Panc1 (cell line): ENCODE data around the gene GNPTG. TPM values are rescaled to one million over a fixed set of nuclear protein-coding genes. Genes with fewer than 3 reads are reported as not detected.

Experiments
- ATAC-seq: fragments of 200-7000 bp; cut with Tn5 transposase; 2 replicates; pipeline ENCODE4 v1.9.1; 2020; ENCODE audit warnings: mild to moderate bottlenecking, moderate library complexity
- BruUV-seq: library from RNA; stranded (reverse); fragments of 400-500 nt; replicated peaks from 2 replicates; lab custom pipeline; 2021; lab: Mats Ljungman, UMichigan
- CTCF ChIA-PET: fragments of 300-600 bp; sonication (Branson Sonifier 250); formaldehyde crosslinking; loops from one replicate; lab custom pipeline; 2022; ENCODE audit warnings: antibody characterized with exemption; lab: Charles Lee
- POLR2A ChIA-PET: fragments of 300-600 bp; sonication (Branson Sonifier 250); formaldehyde crosslinking; loops from one replicate; lab custom pipeline; 2022; ENCODE audit warnings: antibody characterized with exemption; lab: Charles Lee
- DNase-seq: peaks from one replicate; pipeline ENCODE4 v3.0.0-alpha.2; 2010; ENCODE audit warnings: low read depth, low spot score
- H3K27ac ChIP-seq: 2 replicates; pipeline ENCODE4 v1.5.1; 2011; ENCODE audit warnings: mild to moderate bottlenecking, low read length, inconsistent platforms
- H3K27me3 ChIP-seq: fragments of 200-500 bp; sonication (Bioruptor generic); 2 replicates; pipeline ENCODE4 v1.6.0; 2014; ENCODE audit warnings: low read length, inconsistent platforms; ENCODE audit not compliant: control insufficient read depth, insufficient read depth
- H3K36me3 ChIP-seq: fragments of 200-500 bp; sonication (Bioruptor generic); 2 replicates; pipeline ENCODE4 v1.5.1; 2014; ENCODE audit warnings: inconsistent platforms, mild to moderate bottlenecking, low read length, moderate library complexity; ENCODE audit not compliant: control insufficient read depth, insufficient read depth
- H3K4me1 ChIP-seq: 2 replicates; pipeline ENCODE4 v1.5.1; 2011; ENCODE audit warnings: inconsistent platforms, mild to moderate bottlenecking, low read length, moderate library complexity; ENCODE audit not compliant: control insufficient read depth, insufficient read depth
- H3K4me3 ChIP-seq, 2 experiments: 2 replicates each; pipeline ENCODE4 v1.5.1; 2011 to 2012; ENCODE audit warnings: low read depth in 2 of 2, low read length in 2 of 2, mild to moderate bottlenecking in 2 of 2, inconsistent platforms in 1 of 2, moderate library complexity in 1 of 2
- H3K9me3 ChIP-seq: fragments of 200-500 bp; sonication (Bioruptor generic); 2 replicates; pipeline ENCODE4 v1.5.1; 2014; ENCODE audit warnings: low read depth, mild to moderate bottlenecking, inconsistent platforms, low read length, moderate library complexity; ENCODE audit not compliant: control insufficient read depth, insufficient read depth
- POLR2AphosphoS5 ChIP-seq: IDR thresholded peaks from 2 replicates; pipeline ENCODE4 v1.6.1; 2012; ENCODE audit warnings: mild to moderate bottlenecking, low read depth, low read length, moderate library complexity
- SIN3A ChIP-seq: IDR thresholded peaks from 2 replicates; pipeline ENCODE4 v1.6.1; 2012; ENCODE audit warnings: low read depth, mild to moderate bottlenecking, low read length, moderate library complexity, borderline replicate concordance; ENCODE audit not compliant: insufficient read depth
- TCF7L2 ChIP-seq: IDR thresholded peaks from 2 replicates; pipeline ENCODE4 v1.6.1; 2011; ENCODE audit warnings: mild to moderate bottlenecking, low read depth, low read length, inconsistent platforms
- in situ Hi-C: cut with HindIII; loops from 2 replicates; pipeline ENCODE4 v1.10.0; 2016; ENCODE audit warnings: low sequenced_read_pairs, low pct_unique_long_range_greater_than_20kb
- intact Hi-C: fragments of 100-400 bp; cut with micrococcal nuclease; formaldehyde crosslinking; loops from one replicate; pipeline ENCODE4 v1.10.0; 2022; ENCODE audit not compliant: unreplicated experiment
- total RNA-seq: library from RNA; stranded (reverse); gene quantifications from one replicate; pipeline ENCODE4 v1.2.1, GENCODE V29; 2021; ENCODE audit not compliant: unreplicated experiment
- TF ChIP-seq, protein P1 (sequence below): fragments of 450-650 bp; IDR thresholded peaks from 2 replicates; pipeline ENCODE4 v1.5.1; 2017; ENCODE audit warnings: mild to moderate bottlenecking
- TF ChIP-seq, protein P2 (sequence below), 2 experiments: IDR thresholded peaks; 2 replicates each; pipeline ENCODE4 v1.6.1; 2011 to 2012; ENCODE audit warnings: low read depth in 2 of 2, control low read depth in 1 of 2, low read length in 1 of 2, mild to moderate bottlenecking in 1 of 2, moderate library complexity in 1 of 2; ENCODE audit not compliant: insufficient read depth in 1 of 2

GNPTG gene
- total RNA-seq, 1 experiment from 2014 or later: 62.5 TPM

DNA sequence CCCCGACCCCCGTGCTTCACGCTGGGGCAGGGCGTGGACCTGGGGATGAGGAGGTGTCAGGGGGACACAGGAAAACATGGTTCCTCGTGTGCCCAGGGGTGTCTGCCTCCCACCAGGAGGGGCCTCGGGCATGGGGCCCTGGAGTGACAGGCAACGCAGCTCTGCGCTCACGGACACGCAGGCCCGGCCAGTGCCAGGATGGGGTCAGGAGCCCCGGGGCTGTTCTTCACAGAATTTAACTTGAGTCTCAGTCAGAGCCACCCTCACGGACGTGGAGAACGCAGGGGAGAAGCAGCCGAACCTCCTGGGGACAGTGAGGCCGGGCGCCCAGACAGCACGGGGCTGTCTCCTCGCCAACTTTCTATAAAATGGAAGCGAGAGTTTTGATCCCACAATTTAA is 46.0 kb downstream of the GNPTG start:
- ATAC-seq: no peak
- no peak overlapping the region for H3K4me3 ChIP-seq
- H3K36me3 ChIP-seq: no peaks in the 10 kb centered on the region
- POLR2A ChIA-PET: no interaction called here
- BruUV-seq: no TSS peak
- no peaks in the 10 kb centered on the region for H3K4me1 ChIP-seq
- no peaks in the 10 kb centered on the region for H3K27me3 ChIP-seq
- intact Hi-C loops: no loop called here
- no peak for DNase-seq
- H3K27ac ChIP-seq: no peak overlapping the region
- H3K9me3 ChIP-seq: no peaks in the 10 kb centered on the region
- CTCF ChIA-PET: no interaction called here
- TF ChIP-seq SIN3A: no peak
- TF ChIP-seq, protein P1, sequence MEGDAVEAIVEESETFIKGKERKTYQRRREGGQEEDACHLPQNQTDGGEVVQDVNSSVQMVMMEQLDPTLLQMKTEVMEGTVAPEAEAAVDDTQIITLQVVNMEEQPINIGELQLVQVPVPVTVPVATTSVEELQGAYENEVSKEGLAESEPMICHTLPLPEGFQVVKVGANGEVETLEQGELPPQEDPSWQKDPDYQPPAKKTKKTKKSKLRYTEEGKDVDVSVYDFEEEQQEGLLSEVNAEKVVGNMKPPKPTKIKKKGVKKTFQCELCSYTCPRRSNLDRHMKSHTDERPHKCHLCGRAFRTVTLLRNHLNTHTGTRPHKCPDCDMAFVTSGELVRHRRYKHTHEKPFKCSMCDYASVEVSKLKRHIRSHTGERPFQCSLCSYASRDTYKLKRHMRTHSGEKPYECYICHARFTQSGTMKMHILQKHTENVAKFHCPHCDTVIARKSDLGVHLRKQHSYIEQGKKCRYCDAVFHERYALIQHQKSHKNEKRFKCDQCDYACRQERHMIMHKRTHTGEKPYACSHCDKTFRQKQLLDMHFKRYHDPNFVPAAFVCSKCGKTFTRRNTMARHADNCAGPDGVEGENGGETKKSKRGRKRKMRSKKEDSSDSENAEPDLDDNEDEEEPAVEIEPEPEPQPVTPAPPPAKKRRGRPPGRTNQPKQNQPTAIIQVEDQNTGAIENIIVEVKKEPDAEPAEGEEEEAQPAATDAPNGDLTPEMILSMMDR: no peak
- TF ChIP-seq TCF7L2: no peak
- TF ChIP-seq, protein P2, sequence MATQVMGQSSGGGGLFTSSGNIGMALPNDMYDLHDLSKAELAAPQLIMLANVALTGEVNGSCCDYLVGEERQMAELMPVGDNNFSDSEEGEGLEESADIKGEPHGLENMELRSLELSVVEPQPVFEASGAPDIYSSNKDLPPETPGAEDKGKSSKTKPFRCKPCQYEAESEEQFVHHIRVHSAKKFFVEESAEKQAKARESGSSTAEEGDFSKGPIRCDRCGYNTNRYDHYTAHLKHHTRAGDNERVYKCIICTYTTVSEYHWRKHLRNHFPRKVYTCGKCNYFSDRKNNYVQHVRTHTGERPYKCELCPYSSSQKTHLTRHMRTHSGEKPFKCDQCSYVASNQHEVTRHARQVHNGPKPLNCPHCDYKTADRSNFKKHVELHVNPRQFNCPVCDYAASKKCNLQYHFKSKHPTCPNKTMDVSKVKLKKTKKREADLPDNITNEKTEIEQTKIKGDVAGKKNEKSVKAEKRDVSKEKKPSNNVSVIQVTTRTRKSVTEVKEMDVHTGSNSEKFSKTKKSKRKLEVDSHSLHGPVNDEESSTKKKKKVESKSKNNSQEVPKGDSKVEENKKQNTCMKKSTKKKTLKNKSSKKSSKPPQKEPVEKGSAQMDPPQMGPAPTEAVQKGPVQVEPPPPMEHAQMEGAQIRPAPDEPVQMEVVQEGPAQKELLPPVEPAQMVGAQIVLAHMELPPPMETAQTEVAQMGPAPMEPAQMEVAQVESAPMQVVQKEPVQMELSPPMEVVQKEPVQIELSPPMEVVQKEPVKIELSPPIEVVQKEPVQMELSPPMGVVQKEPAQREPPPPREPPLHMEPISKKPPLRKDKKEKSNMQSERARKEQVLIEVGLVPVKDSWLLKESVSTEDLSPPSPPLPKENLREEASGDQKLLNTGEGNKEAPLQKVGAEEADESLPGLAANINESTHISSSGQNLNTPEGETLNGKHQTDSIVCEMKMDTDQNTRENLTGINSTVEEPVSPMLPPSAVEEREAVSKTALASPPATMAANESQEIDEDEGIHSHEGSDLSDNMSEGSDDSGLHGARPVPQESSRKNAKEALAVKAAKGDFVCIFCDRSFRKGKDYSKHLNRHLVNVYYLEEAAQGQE (IDR thresholded peaks at IDR 0.05; ENCODE audit: insufficient read depth in 1 of 2, low read depth in 2 of 2, low read length in 1 of 2): no peak
- TF ChIP-seq POLR2AphosphoS5: no peak
- in situ Hi-C loops: no loop called here

DNA sequence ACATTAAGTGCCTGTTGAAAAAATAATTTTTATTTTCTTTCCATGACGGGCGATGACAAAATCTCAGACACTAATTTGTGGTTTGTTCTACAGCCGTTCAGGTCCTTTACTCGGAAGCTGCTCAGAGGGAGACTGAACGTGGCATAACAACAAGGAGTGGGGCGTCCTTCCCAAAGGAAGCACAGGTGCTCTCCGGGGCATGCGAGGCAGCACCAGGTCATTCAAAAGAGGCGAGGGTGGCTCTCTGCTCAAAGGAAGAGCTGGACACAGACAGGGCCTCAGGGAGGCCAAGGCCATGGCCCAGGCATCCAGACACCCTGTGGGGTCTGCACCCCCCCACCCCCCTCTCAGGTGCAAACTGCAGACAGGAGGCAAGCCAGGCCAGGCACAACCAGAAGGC is 46.6 kb downstream of the GNPTG start:
- in situ Hi-C loops (no loop called here), intact Hi-C loops (no loop called here)
- H3K27ac ChIP-seq: no peak overlapping the region
- TF ChIP-seq, protein P2 (IDR thresholded peaks at IDR 0.05; ENCODE audit: insufficient read depth in 1 of 2, low read depth in 2 of 2, low read length in 1 of 2): no peak
- TF ChIP-seq TCF7L2: no peak
- TF ChIP-seq POLR2AphosphoS5: no peak
- TF ChIP-seq SIN3A: no peak
- TF ChIP-seq, protein P1: no peak
- ATAC-seq (no peak), DNase-seq (no peak)
- POLR2A ChIA-PET: no interaction called here
- no TSS peak for BruUV-seq
- H3K27me3 ChIP-seq: no peaks in the 10 kb centered on the region
- CTCF ChIA-PET: no interaction called here
- H3K4me1 ChIP-seq: no peaks in the 10 kb centered on the region
- no peak overlapping the region for H3K4me3 ChIP-seq
- no peaks in the 10 kb centered on the region for H3K36me3 ChIP-seq
- H3K9me3 ChIP-seq: no peaks in the 10 kb centered on the region
